ENCODE measurements around the gene ADCK2.

DNA sequence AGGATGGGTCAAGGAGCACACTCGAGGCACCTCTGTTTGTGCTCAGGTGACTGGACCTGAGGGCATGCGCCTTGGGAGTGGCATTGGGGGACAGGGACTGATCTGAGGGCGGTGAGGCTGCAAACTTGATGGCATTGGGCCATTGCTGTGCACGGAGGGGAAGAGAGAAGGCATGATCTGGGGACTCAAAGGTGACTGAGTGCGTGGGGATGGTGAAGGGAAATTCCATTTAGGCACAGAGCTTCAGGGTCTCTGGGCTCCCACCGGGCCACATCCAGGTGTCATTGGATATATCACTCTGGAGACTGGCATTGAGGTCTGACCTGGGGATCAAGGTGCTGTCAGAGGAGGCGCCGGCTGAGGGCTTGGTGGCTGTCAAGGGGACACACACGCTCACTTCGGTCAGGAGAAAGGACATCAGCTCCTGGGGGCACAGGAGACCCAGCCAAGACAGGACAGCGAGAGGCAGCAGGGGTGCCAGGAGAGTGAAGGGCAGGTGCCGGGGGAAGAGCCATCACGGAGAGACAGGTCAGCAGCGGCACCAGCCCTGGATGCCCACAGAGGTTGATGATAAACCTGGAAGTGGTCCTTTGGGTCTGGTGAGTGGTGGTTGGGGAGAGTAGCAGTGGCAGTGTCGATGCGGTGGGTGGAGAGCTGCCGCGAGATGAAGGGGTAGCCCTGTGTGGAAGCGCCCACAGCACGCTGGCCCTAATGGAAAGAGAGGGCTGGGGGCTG, 5.5 kb downstream of the ADCK2 start:
- TF ChIP-seq EP300 (IDR thresholded peaks at IDR 0.05; ENCODE audit: low read depth) (no peak), POLR2AphosphoS5 (IDR thresholded peaks at IDR 0.05) (no peak), POLR2A (IDR thresholded peaks at IDR 0.05) (no peak)
- TF ChIP-seq, protein P1, sequence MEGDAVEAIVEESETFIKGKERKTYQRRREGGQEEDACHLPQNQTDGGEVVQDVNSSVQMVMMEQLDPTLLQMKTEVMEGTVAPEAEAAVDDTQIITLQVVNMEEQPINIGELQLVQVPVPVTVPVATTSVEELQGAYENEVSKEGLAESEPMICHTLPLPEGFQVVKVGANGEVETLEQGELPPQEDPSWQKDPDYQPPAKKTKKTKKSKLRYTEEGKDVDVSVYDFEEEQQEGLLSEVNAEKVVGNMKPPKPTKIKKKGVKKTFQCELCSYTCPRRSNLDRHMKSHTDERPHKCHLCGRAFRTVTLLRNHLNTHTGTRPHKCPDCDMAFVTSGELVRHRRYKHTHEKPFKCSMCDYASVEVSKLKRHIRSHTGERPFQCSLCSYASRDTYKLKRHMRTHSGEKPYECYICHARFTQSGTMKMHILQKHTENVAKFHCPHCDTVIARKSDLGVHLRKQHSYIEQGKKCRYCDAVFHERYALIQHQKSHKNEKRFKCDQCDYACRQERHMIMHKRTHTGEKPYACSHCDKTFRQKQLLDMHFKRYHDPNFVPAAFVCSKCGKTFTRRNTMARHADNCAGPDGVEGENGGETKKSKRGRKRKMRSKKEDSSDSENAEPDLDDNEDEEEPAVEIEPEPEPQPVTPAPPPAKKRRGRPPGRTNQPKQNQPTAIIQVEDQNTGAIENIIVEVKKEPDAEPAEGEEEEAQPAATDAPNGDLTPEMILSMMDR (IDR thresholded peaks at IDR 0.05): no peak

All from transverse colon (tissue), 4 donors.